Hepatocyte (in vitro differentiated cells): ENCODE measurements around the gene DBN1. TPM values are rescaled to one million over a fixed set of nuclear protein-coding genes. Genes with fewer than 3 reads are reported as not detected.

Experiments used
- DNase-seq: peaks from one replicate; pipeline ENCODE4 v3.0.0-alpha.2; 2016; ENCODE audit warnings: low spot score
- H2AFZ ChIP-seq: fragments of 200-600 bp; sonication (generic); 2 replicates; pipeline ENCODE4 v1.6.0; 2016; ENCODE audit warnings: antibody characterized with exemption, mild to moderate bottlenecking
- H3K27ac ChIP-seq: fragments of 200-600 bp; sonication (generic); 2 replicates; pipeline ENCODE4 v1.5.1; 2016; ENCODE audit warnings: mild to moderate bottlenecking
- H3K27me3 ChIP-seq: fragments of 200-600 bp; sonication (generic); 2 replicates; pipeline ENCODE4 v1.6.1; 2016
- H3K36me3 ChIP-seq: fragments of 200-600 bp; sonication (generic); replicated peaks from 2 replicates; pipeline ENCODE4 v1.5.1; 2016; ENCODE audit warnings: low read depth; ENCODE audit not compliant: insufficient read depth
- H3K4me1 ChIP-seq: fragments of 200-600 bp; sonication (generic); 2 replicates; pipeline ENCODE4 v1.5.1; 2016; ENCODE audit warnings: mild to moderate bottlenecking, moderate library complexity; ENCODE audit not compliant: insufficient read depth
- H3K4me2 ChIP-seq: fragments of 200-600 bp; sonication (generic); 2 replicates; pipeline ENCODE4 v1.6.0; 2016
- H3K4me3 ChIP-seq: fragments of 200-600 bp; sonication (generic); 2 replicates; pipeline ENCODE4 v1.5.1; 2016; ENCODE audit warnings: mild to moderate bottlenecking
- H3K79me2 ChIP-seq: fragments of 200-600 bp; sonication (generic); 2 replicates; pipeline ENCODE4 v1.6.0; 2017; ENCODE audit warnings: mild to moderate bottlenecking
- H3K9me2 ChIP-seq: fragments of 200-600 bp; sonication (generic); replicated peaks from 2 replicates; pipeline ENCODE4 v1.6.0; 2017; ENCODE audit warnings: mild to moderate bottlenecking; ENCODE audit not compliant: insufficient read depth
- H3K9me3 ChIP-seq: fragments of 200-600 bp; sonication (generic); 2 replicates; pipeline ENCODE4 v1.5.1; 2016; ENCODE audit warnings: low read depth, mild to moderate bottlenecking
- H4K20me1 ChIP-seq: fragments of 200-600 bp; sonication (generic); 2 replicates; pipeline ENCODE4 v1.6.0; 2016; ENCODE audit warnings: mild to moderate bottlenecking; ENCODE audit not compliant: insufficient read depth, poor library complexity, severe bottlenecking
- EZH2 ChIP-seq: fragments of 200-600 bp; sonication (generic); IDR thresholded peaks from 2 replicates; pipeline ENCODE4 v1.6.1; 2016; ENCODE audit warnings: antibody characterized with exemption, mild to moderate bottlenecking, borderline replicate concordance
- EZH2phosphoT487 ChIP-seq: fragments of 200-600 bp; sonication (generic); IDR thresholded peaks from one replicate; pipeline ENCODE4 v1.6.1; 2018; ENCODE audit warnings: antibody characterized with exemption, mild to moderate bottlenecking, low read depth, moderate library complexity; ENCODE audit not compliant: unreplicated experiment, severe bottlenecking
- WGBS: methylation state at CpG from one replicate; pipeline ENCODE4 v1.1.6; 2016; ENCODE audit warnings: low lambda C conversion rate; ENCODE audit errors: missing lambda C conversion rate; 5-methylcytosine and 5-hydroxymethylcytosine counted together
- polyA plus RNA-seq: library from polyadenylated mRNA; unstranded; fragments of >200 nt; fragmentation: Nextera tagmentation; extraction: Ambion mirVana; gene quantifications from 2 replicates; pipeline ENCODE4 v1.2.1, GENCODE V29; 2016
- total RNA-seq: library from RNA; depleted of rRNA; stranded (reverse); fragments of >200 nt; gene quantifications from 2 replicates; pipeline ENCODE4 v1.2.3, GENCODE V29; 2014
- TF ChIP-seq, protein P1 (sequence below): fragments of 200-600 bp; sonication (generic); IDR thresholded peaks from 2 replicates; pipeline ENCODE4 v1.5.1; 2016; ENCODE audit warnings: antibody characterized with exemption, mild to moderate bottlenecking; ENCODE audit not compliant: poor library complexity

DBN1 gene
- total and polyA plus RNA-seq, 2 experiments from 2014 or later, result 107 to 122 TPM

DNA sequence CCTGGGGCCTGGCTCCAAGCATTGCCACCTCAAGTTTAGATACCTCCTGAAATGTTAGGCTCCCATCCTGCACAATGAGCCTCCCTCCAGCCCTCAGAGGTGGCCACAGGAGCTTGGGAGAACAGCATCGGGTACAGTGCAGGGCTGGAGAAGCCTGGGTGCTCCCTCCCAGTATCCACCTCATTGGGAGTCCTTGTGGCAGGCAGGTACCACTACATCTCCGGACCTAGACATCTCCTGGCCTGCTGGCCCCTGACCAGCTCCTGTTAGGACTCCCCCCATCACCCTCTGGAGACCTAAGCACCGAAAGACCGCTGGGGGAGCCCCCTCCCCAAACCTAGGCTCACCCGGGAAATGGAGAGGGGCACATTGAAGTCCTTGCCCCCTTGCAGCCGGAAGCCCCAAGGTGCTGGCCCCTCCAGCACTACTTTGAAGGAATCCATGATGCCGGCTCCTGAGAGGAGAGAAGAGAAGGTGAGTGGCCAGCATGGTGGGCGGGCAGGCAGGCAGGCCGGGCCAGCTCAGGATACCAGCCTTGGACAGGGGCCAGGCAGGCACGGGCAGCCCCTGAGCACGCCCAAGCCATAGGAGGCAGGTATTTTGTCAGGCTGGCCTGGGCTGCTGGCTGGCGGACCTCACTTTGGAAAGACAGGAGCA lies 22.8 kb upstream of the DBN1 start:
- Histone ChIP-seq H3K4me1 (peaks cover 41% of the 10 kb centered on the region), H3K4me2 (peak overlapping the region; percentile 93), H3K36me3 (no peaks in the 10 kb centered on the region), H4K20me1 (peaks cover 8% of the 10 kb centered on the region), H3K9me2 (no peaks in the 10 kb centered on the region), H3K27ac (peak overlapping the region; percentile 97), H3K79me2 (peaks cover 20% of the 10 kb centered on the region), H3K4me3 (peak overlapping the region; percentile 9), H3K27me3 (no peaks in the 10 kb centered on the region), H3K9me3 (no peaks in the 10 kb centered on the region), H2AFZ (no peak overlapping the region)
- TF ChIP-seq, protein P1, sequence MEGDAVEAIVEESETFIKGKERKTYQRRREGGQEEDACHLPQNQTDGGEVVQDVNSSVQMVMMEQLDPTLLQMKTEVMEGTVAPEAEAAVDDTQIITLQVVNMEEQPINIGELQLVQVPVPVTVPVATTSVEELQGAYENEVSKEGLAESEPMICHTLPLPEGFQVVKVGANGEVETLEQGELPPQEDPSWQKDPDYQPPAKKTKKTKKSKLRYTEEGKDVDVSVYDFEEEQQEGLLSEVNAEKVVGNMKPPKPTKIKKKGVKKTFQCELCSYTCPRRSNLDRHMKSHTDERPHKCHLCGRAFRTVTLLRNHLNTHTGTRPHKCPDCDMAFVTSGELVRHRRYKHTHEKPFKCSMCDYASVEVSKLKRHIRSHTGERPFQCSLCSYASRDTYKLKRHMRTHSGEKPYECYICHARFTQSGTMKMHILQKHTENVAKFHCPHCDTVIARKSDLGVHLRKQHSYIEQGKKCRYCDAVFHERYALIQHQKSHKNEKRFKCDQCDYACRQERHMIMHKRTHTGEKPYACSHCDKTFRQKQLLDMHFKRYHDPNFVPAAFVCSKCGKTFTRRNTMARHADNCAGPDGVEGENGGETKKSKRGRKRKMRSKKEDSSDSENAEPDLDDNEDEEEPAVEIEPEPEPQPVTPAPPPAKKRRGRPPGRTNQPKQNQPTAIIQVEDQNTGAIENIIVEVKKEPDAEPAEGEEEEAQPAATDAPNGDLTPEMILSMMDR, result peak; percentile 8
- TF ChIP-seq EZH2, result no peak
- DNase-seq, result peak; percentile 73
- 18% methylated on average over 12 of the region's 12 CpGs for WGBS

DNA sequence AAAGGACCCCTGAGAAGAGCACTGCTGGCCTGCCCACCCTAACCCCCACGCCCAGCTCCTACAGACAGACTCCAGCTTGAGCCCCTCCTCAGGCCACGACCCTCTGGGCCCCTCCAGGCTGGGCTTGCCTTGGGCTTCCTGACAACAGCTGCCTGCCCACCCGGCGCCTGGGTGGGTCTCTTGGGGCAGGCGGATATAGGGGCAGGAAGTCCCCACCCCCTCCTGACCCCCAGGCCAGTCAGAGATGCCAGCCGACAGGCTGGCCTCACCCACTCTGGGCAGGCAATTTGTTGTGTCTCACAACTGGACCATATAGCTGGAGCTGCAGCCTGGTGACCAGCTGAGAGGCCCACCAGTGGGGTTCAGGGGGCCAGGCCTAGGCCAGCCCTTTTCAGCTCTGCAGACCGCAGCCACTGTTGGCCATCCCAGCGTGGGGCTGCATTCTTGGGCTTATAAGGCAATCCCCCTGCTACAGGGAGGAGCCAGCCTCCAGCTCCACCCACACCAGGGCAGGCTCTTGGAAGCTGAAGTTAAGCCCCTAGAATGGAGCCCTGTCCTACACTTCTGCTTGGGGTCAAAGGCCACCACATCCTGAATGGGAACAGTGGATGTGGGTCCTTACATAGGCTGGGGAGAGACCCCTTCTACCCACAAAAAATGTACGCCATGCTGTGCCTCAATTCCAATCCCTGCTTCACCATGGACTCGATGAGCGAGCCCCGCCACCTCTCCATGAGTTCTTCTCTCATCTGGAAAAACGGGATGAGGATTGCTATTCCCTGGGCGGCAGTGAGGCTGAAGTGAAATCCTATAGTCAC lies 22.0 kb upstream of the DBN1 start:
- Histone ChIP-seq H2AFZ (no peak overlapping the region), H3K4me1 (peaks cover 37% of the 10 kb centered on the region), H3K27me3 (no peaks in the 10 kb centered on the region), H3K27ac (peak overlapping the region; percentile 97), H3K9me3 (no peaks in the 10 kb centered on the region), H3K4me2 (peak overlapping the region; percentile 93), H3K79me2 (peaks cover 20% of the 10 kb centered on the region), H4K20me1 (peaks cover 8% of the 10 kb centered on the region), H3K9me2 (no peaks in the 10 kb centered on the region), H3K4me3 (no peak overlapping the region), H3K36me3 (no peaks in the 10 kb centered on the region)
- DNase-seq, result peak; percentile 77
- 64% methylated on average over 13 of the region's 14 CpGs for WGBS
- TF ChIP-seq, protein P1, result no peak
- no peak for TF ChIP-seq EZH2

DNA sequence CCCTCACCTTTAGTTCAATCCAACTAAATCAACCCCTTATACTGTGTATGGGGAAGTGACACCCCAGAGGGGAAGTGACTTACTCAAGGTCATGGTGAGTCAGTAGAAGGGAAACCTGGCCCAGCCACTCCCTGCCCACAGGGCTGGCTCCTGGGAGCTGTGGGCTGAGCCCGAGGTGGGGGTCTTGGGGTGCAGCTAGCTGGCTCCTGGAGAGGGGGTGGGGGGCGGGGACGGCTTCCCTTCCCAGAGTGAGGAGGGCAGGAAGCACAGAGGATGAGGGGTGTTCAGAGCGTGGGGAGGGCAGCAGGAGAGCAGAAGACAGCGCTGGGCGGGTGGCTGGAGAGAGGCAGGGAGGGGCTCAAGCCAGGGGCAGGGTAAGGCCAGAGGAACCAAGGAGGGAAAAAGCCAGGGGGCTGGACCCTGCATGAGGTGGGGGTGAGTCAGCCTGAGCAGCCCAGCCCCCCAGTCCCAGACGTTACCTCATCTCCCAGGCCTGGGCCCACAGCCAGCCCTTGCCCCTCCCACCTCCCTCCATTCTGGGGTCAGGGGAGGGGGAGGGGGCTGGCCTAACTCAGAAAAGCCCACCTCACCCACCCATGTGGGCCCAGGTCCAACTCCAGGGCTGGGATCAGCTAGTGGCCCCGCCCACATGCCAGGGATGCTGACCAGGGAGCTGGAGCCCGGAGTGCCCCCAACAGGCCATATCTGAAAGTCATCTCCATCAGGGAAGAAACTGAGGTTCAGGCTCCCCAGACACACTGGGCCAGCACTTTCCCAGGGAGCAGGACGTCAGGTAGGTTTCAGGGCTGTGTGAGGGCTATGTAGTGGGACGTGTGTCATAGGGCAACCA lies 21.1 kb upstream of the DBN1 start:
- H3K4me1 ChIP-seq, result peaks cover 37% of the 10 kb centered on the region
- H2AFZ ChIP-seq, result no peak overlapping the region
- no peaks in the 10 kb centered on the region for H3K9me3 ChIP-seq
- peak; percentile 84 for DNase-seq
- 68% methylated on average over 6 of the region's 11 CpGs for WGBS
- no peaks in the 10 kb centered on the region for H3K36me3 ChIP-seq
- TF ChIP-seq, protein P1, result peak; percentile 31
- no peak for TF ChIP-seq EZH2phosphoT487
- TF ChIP-seq EZH2, result no peak
- H4K20me1 ChIP-seq, result peaks cover 8% of the 10 kb centered on the region
- H3K27me3 ChIP-seq, result no peaks in the 10 kb centered on the region
- H3K4me2 ChIP-seq, result peak overlapping the region; percentile 93
- H3K4me3 ChIP-seq, result no peak overlapping the region
- peak overlapping the region; percentile 97 for H3K27ac ChIP-seq
- H3K79me2 ChIP-seq, result peaks cover 20% of the 10 kb centered on the region
- no peaks in the 10 kb centered on the region for H3K9me2 ChIP-seq
